Measurements from ENCODE around the gene PDK2.
A peak's percentile ranks its signal among the peaks of the same experiment; 100 is the strongest.

The PDK2 gene

GRCh38 chr17:50153650-50154575 is 58.8 kb downstream of the PDK2 start:
- no peak for DNase-seq

- no peak for DNase-seq
These were observed 59.5 kb downstream of the PDK2 start for GRCh38 chr17:50154604-50155003.

GRCh38 chr17:50155115-50155819 is 60.1 kb downstream of the PDK2 start:
- no peak for DNase-seq

- peak; percentile 29 for DNase-seq
These were observed 62.7 kb downstream of the PDK2 start for GRCh38 chr17:50157891-50158290.

GRCh38 chr17:50161023-50161910 is 66.1 kb downstream of the PDK2 start:
- DNase-seq = peak; percentile 96

Data from CD4-positive, alpha-beta T cell treated with Interleukin-21 for 1 hour (primary cell).